Measurements from ENCODE around the gene B3GLCT. TPM values are rescaled to one million over a fixed set of nuclear protein-coding genes. Genes with fewer than 3 reads are reported as not detected.

Gene B3GLCT
- total RNA-seq, 1 experiment from 2014 or later = 3.9 TPM

GRCh38 chr13:31168166-31168565 lies 31.6 kb upstream of the B3GLCT start:
- Histone ChIP-seq H3K9ac (ENCODE audit: low read length) (no peak overlapping the region), H2AFZ (ENCODE audit: low read depth, low read length, poor library complexity, severe bottlenecking) (no peak overlapping the region), H3K27ac (ENCODE audit: low read depth, low read length) (no peak overlapping the region), H3K27me3 (ENCODE audit: insufficient read depth, low read length) (no peaks in the 10 kb centered on the region), H3K9me2 (ENCODE audit: insufficient read depth) (no peaks in the 10 kb centered on the region), H3K4me1 (ENCODE audit: control insufficient read depth in 1 of 2, insufficient read depth in 2 of 2, low read length in 2 of 2) (peaks cover 12 to 26% of the 10 kb centered on the region in 2 experiments), H3K4me2 (ENCODE audit: low read length) (no peak overlapping the region), H3K79me2 (ENCODE audit: insufficient read depth, low read length) (no peaks in the 10 kb centered on the region), H3K4me3 (replicated peaks in 1 of 2; ENCODE audit: low read depth in 1 of 2, low read length in 2 of 2) (no peak overlapping the region), H4K20me1 (ENCODE audit: insufficient read depth) (no peaks in the 10 kb centered on the region), H3K36me3 (ENCODE audit: control insufficient read depth in 1 of 2, insufficient read depth in 2 of 2, low read length in 2 of 2) (no peaks in the 10 kb centered on the region), H3K9me3 (ENCODE audit: control insufficient read depth in 1 of 2, insufficient read depth in 1 of 2, low read depth in 1 of 2, low read length in 2 of 2) (no peaks in the 10 kb centered on the region)
- intact Hi-C loops (cut with micrococcal nuclease) = no loop called here
- no TSS peak for BruUV-seq (replicated peaks)
- ChIA-PET RAD21 (ENCODE audit: low non-redundant PET in 1 of 2, low total read pairs in 2 of 2, uncharacterized antibody in 2 of 2, unreplicated experiment in 2 of 2) (no interaction called here), POLR2A (no interaction called here), CTCF (no interaction called here)
- DNase-seq (ENCODE audit: low read depth, low spot score) (no peak), ATAC-seq (no peak)
- TF ChIP-seq CEBPB (IDR thresholded peaks at IDR 0.05; ENCODE audit: low read depth) = no peak

- Histone ChIP-seq H3K9ac (ENCODE audit: low read length) (no peak overlapping the region), H4K20me1 (ENCODE audit: insufficient read depth) (no peaks in the 10 kb centered on the region), H3K9me2 (ENCODE audit: insufficient read depth) (no peaks in the 10 kb centered on the region), H3K9me3 (ENCODE audit: control insufficient read depth in 1 of 2, insufficient read depth in 1 of 2, low read depth in 1 of 2, low read length in 2 of 2) (no peaks in the 10 kb centered on the region), H2AFZ (ENCODE audit: low read depth, low read length, poor library complexity, severe bottlenecking) (no peak overlapping the region), H3K4me3 (replicated peaks in 1 of 2; ENCODE audit: low read depth in 1 of 2, low read length in 2 of 2) (no peak overlapping the region), H3K36me3 (ENCODE audit: control insufficient read depth in 1 of 2, insufficient read depth in 2 of 2, low read length in 2 of 2) (no peaks in the 10 kb centered on the region), H3K27ac (ENCODE audit: low read depth, low read length) (no peak overlapping the region), H3K27me3 (ENCODE audit: insufficient read depth, low read length) (no peaks in the 10 kb centered on the region), H3K79me2 (ENCODE audit: insufficient read depth, low read length) (no peaks in the 10 kb centered on the region), H3K4me1 (ENCODE audit: control insufficient read depth in 1 of 2, insufficient read depth in 2 of 2, low read length in 2 of 2) (peaks cover 12 to 28% of the 10 kb centered on the region in 2 experiments), H3K4me2 (ENCODE audit: low read length) (no peak overlapping the region)
- POLR2A ChIA-PET = no interaction called here
- ATAC-seq = no peak
- TF ChIP-seq REST (IDR thresholded peaks at IDR 0.05; ENCODE audit: low read depth) = no peak
- TF ChIP-seq ELF1 (IDR thresholded peaks at IDR 0.05; ENCODE audit: borderline replicate concordance, low read depth) = no peak
- no peak for TF ChIP-seq EGR1 (IDR thresholded peaks at IDR 0.05; ENCODE audit: low read depth)
- TF ChIP-seq ZNF274 (IDR thresholded peaks at IDR 0.05; ENCODE audit: low read depth, low read length) = no peak
- TF ChIP-seq POLR2AphosphoS5 (IDR thresholded peaks at IDR 0.05; ENCODE audit: low read depth, low read length) = no peak
- no peak for TF ChIP-seq CTCF (IDR thresholded peaks at IDR 0.05 in 2 of 3, conservative IDR thresholded peaks at IDR 0.05 in 1 of 3; ENCODE audit: borderline replicate concordance in 1 of 3, insufficient read depth in 1 of 3, low read depth in 2 of 3, low read length in 2 of 3)
- CTCF ChIA-PET = no interaction called here
- intact Hi-C loops (cut with micrococcal nuclease) = no loop called here
- BruUV-seq (replicated peaks) = no TSS peak
- DNase-seq (ENCODE audit: low read depth, low spot score) = no peak
- RAD21 ChIA-PET (ENCODE audit: low non-redundant PET in 1 of 2, low total read pairs in 2 of 2, uncharacterized antibody in 2 of 2, unreplicated experiment in 2 of 2) = no interaction called here
Measured at GRCh38 chr13:31168736-31169135, 31.0 kb upstream of the B3GLCT start.

Data from HCT116 (cell line).